ENCODE data around the gene CCDC197.
A peak's percentile ranks its signal among the peaks of the same experiment; 100 is the strongest.

The CCDC197 gene

DNA sequence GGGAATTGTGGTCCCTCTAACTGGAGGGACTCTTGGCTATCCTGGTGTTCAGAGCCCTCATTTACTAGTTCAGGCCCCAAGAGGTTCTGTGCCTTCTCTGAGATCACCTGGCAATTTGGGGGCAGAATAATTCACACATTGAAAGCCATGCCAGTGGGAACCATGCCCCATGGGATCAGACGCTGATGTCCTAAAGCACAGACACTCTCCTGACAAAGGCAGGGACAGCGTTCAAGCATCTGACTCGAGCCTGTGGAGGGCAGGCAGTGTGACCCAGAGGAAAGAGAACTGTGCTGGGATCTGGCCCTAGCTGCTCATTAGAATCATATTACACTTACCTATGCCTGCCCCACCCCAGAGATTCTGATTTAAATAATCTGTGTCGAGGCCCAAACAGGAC, 18.4 kb upstream of the CCDC197 start:
- DNase-seq = no peak

DNA sequence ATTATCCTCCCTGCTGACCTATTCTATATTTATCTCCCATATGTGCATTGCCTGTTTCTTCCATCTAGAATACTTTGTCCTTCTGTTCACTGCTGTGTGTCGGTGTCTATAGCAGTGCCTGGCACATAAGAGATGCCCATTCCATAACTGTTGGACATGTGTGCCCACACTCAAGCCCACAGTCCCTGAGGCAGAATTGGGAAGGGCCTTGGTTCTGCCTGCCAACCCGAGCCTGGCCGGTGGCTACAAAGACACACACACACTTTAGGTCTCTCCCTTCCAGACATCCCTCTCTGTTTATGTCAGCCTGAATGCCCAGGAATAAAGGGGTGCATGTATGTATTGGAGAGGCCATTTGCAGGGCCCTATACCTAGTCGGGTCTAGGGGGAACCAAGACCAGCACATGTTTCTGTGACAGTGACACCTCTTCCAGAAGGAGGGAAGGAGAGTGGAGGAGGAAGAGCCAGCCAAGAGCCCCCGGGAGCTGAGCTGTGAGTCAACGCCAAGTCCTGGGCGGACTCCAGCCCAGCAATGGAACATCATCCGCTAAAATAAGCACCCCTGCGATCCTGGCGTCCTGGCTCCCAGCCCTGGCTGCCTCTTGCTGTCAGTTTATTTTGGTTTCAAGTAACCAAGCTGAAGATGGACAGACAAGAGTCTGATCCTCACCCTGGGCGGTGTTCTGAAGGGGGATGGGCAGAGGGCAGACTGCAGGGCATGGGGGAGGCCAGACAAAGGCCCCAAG, 16.5 kb upstream of the CCDC197 start:
- no peak for DNase-seq

DNA sequence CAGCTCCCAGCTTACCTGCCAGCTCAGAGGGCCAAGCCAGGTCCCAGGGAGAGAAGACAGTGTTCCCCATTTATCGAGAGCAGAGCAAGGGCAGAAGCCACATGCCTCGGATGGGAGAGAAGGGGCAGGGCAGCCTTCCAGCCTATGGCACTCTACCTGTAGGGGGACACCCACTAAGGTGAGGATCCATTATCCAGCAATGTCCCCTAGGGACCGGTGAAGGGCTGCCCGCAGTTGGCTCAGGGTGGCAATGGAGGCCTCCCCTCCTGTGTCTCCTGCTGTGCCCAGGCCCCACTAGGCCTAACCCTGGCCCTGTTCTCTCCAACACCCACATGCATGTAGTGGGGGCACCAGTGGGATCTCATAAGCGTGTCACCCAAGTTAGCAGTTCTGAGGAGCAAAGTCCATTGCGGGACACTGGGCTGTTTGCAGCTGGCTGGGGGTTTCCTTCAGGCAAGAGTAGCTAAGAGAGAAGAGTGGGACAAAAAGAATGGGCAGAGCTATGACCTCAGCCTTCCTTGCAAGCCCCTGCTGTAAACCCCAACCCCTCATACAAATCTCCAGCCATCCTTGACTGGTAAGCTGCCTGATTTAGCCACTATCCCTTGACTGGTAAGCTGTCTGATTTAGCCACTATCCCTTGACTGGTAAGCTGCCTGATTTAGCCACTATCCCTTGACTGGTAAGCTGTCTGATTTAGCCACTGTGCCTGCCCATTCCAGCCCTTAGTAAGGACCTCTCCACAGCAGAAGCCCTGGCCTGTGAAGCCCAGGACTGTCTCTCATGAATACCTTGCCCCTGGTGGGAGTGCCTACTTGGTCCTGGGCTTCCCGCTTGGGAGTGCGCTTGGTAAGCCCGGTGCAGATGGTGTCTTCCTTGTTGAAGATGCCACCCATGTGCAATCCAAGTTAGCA, 15.5 kb upstream of the CCDC197 start:
- peak; percentile 51 for DNase-seq

DNA sequence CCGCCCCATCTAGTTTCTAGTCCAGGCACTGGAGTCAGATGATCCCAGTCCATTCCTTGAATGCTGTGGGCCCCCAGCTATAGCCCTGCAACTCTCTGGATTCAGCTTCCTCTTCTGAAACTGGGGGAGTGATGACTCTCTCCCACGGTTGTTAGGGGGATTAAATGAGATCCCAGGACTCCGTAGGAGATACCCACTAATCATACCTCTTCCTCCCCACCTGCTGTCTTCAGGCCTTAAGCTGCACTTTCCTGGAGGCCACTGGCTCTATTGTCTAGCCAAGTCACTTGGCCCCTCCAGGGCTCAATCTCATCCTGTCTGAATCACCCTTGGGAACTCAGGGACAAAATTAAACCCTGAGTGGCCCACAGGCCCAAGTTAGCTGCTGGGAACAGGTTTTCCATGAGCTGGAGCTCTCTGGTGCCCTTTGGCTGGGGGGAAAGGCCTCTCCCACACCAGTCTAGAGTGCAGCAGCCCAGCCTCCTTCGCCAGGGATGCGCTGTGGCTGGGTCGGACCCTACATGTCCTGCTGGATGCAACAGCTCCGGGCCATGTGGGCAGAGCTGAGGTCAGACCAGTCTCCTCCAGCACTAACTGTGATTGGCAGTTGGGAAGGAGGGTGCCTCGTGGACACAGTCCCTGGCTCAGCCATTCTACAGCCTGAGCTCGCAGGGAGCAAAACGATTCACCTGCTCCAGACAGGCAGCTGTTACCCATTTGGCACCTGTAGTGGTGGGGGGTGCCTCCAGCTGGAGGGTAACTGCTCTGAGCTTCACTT, 14.7 kb upstream of the CCDC197 start:
- DNase-seq = peak; percentile 67

DNA sequence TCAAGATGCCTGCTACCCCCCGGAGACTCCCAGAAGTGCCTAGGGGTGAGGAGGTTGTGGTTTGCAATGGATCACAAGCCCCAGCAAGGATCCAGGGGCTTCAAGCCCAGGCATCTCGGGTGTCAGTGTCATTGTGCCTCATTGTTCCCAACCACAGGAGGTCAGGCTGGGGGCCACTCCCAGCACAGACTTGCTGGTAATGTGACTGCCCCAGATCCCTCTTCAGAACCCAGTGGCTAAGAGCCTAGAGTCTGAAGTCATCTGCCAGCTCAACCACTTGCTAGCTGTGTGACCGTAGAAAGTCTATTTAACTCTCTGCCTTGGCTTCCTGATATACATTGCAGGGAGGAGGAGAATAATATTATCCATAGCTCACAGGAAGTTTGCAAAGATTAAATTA, 13.0 kb upstream of the CCDC197 start:
- DNase-seq = no peak

DNA sequence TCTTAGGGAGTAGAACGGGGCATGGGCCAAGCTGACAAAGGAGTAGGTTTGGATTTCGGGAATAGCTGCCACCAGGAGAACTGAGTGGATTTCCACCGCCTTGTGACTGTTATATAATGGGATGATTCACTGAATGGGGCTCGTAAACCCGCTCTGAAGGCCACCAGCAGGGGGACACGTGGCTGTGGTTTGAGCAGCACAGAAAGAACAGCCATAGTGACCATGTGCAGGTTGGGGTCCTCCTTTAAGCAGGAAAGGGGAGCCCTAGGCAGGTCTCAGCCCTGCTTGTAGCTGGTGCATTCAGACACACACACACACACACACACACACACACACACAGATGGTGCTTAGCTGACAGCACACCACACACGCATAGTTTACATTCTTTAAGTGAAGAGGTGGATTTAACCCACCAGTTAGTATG, 12.1 kb upstream of the CCDC197 start:
- DNase-seq = peak; percentile 50

DNA sequence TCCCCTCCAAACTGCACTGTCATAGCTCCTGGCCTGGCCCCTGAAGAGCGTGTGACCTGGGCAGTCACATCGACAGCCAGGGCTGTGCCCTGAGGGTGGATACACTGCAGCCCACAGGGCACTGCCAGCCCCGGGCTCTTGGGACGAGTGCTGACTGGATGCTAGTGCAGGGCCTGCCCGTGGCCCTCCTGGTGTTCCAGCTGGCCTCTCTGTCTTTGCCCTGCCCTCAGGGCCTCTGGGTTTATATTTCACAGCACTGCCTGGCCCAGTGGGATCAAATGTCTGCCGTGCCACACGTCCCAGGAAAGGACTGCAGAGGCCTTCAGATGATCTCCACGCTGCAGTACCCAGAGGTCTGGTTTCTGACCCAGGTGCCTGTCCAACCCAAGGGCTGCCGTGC, 10.1 kb upstream of the CCDC197 start:
- DNase-seq = no peak

DNA sequence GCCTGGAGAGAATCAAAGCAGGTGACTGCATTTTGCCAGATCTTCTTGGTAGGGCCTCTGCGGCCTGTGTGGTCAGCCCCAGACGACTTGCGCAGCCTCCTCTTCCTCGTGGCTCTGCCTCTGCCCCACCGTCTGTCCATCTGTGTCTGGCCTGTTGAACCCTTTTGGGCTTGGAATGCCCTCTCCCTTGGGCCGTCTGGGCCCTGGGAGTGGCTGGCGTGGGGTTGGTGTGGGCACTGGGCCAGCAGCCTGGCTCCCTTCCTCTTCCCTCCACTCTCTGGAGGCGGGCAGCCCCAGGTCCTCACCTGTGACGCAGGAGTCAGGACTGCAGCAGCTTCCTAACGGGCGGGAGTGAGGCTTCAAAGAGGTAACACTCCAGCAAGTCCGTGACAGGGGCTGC, 9.7 kb upstream of the CCDC197 start:
- DNase-seq = no peak

DNA sequence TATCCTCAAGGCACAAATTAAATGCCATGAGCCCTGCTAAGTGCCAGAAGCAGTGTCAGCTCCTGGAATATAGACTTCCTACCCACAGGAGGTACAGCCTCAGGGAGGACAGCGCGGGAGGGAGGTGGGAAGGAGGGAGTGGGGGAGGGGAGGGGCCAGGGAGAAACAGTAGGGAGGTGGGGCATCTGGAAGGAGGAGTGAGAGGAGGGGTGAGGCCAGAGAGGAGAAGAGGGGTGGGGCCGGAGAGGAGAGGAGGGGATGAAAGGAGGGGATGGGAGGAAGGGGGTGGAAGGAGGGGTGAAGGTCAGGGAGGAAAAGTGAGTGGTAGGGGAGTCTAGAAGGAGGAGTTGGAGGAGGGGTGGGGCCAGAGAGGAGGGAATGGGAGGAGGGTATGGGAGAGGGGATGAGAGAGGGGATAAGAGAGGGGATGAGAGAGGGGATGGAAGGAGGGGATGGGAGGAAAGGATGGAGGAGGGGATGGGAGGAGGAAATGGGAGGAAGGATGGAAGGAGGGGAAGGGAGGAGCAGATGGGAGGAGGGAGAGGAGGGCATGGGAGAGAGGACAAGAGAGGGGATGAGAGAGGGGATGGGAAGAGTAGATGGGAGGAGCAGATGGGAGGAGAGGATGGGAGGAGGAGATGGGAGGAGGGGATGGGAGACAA, 9.2 kb upstream of the CCDC197 start:
- DNase-seq = no peak

DNA sequence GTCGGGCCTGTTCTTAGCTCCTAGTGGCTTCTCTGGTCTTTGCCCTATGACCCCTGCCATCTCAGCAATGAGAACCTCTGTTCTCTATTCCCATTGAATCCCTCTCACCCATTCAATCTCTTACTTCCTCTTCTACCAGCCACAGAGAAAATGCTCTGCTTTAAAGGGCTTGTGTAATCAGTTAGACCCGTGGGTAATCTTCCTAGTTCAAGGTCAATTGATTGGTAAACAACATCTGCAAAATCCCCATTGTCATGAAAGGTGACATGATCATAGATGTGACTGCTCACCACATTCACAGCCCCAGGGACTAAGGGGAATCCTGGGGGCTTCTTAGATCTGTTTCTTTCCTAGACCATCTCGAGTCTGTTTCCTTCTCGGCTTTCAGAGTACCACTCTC, 7.2 kb upstream of the CCDC197 start:
- DNase-seq = no peak

DNA sequence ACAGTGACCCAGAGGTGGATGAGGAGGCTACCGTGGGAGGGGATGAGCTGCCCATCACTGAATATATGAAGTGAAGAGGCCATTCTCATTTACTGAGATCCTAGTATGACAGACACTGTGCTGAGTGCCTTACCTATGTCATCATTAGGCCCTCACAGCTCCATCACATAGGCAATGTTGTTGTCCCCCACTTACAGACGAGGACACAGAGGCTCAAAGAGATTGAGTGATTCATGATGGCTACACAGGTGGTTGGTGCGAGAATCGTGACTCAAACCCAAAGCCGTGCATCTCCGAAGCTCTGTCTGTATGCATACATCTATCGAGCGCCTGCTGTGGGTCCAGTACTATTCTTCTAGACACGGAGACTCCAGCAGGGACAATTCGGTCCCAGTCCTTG, 5.9 kb upstream of the CCDC197 start:
- DNase-seq = no peak

DNA sequence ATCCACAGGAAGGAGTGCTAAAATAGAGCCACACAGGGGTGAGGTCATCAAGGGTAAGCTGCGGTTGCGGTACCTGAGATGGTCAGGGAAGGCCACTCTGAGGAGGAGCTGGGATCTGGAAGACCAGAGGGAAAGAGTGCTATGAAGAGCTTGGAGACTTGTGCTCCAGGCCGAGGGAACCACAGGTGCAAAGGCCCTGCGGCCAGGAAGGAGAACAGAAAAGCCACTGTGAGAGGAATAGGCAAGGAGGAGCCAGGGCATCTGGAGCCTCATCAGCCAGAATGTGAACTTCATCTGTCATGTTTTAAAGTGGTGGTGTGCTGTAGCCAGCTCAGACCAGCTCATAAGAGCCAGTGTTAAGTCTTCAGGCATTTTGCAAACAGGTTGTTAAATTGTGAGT, 5.5 kb upstream of the CCDC197 start:
- no peak for DNase-seq

DNA sequence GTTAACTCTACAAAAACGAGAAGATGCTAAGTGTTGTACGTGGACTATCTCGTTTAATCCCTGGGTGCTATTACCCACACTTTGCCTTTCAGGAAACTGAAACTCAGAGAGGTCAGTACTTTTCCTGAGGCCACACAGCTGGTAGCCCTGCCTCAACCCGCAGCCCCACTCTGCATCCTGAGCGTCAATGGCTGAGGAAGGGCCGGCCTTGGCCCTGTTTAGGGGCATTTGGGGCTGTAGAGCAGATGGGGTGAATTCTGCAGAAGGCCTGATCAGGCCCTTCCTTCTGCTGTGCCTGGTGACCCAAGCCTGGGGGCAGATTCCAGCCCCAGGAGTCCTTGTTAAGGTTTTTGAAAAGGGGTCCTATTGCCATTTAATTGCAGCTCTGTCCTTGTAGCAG, 3.7 kb upstream of the CCDC197 start:
- no peak for DNase-seq

DNA sequence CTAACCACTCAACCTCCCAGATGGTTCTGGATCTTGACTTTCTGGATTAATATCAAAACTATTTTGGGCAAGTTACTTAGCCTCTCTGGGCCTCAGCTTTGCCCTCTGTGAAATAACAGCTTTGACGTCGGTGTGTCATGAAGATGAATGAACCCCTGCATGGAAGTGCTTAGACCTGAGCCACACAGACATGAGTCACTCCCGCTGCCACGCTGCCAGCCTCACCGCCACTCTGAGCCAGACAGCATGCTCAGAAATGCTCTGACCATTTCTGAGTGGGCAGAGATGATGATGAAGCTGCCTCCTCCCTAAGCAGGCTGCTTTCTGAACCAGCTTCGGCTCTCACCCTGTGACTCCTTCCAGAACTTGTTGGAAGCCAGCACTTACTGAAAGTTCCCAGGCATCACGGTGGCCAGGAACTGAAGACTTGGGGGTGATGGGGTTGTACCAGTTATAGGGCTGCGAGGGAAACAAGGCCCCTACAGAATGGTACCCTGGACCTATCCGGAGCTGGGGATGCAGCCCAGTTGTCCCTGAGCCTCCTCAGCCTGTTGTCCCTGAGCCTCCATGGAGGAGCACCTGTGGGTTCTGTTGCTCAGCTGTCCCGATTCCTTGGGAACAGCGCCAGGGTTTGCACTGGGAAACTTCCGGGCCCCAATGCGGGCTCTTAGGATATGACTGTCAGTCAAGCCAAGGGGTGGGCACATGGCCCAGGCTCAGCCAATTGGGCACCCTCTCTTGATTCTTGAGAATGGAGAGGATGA, 2.0 kb upstream of the CCDC197 start:
- no peak for DNase-seq

DNA sequence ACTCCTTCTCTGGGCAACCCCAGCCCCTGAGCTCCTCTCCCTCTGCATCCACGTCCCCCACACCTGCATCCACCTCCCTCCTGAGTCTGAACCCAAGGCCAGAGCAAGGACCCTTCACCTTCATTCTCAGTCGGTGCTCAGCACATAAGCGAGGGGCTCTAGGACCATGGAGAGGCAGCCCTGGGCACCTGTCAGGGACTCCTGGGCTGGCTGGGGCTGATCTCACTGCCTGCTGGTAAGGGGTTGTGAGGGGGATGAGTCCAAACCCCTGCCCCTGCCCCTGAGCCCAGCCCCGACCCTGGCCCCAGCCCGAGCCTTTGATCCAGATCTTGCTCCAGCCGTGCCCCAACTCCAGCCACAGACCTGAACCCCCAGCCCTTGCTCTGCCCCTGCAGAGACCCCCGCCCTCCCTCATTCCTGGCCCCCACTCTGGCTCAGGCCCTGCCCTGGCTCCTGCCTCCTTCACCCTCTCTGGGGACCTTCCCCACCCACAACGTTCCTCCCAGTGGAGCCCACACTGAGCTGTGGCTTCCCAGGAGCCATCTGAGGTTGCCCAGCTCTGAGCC, 888 bp upstream of the CCDC197 start:
- DNase-seq = no peak

DNA sequence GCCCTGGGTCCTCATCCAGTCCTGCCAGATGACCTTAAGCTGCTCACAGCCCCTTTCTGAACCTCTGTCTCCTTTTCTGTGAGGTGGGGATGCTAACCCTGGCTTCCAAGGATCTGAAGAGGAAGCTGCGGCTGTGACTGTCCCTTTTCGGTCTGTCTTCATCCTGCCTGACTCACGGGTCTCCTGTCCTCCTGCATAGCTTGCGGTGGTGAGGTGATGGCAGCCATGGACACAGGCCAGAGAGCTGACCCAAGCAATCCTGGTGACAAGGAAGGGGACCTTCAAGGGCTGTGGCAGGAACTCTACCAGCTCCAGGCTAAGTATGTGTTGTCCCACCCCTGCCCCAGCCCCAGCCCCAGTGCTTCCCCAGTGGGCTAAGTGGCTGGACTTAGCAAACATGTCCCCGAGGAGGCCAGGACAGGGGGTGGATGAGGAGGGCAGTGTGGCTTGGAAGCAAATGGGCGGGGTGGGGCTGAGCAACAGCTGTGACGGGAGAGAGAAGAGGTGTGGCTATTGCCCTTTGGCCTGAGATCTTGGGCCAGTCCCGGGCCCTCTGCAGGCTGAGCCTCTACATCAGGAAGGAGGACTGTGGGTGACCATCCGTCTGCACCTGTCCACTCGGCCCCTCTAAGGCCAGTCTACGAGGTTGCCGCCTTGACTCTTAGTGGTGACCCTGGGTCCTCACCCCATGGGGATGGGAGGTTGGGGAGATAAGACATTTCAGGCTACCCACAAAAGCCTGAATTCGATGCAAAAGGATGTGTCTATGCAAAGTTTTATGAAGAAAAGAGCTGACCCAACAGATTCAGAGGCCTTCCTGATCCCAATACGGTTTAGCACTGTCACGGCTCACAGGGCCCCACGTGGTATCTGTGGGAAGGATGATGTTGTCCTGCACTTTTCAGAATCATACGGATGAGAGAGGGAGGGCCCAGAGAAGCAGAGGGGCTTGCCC, 1.1 kb downstream of the CCDC197 start:
- no peak for DNase-seq

DNA sequence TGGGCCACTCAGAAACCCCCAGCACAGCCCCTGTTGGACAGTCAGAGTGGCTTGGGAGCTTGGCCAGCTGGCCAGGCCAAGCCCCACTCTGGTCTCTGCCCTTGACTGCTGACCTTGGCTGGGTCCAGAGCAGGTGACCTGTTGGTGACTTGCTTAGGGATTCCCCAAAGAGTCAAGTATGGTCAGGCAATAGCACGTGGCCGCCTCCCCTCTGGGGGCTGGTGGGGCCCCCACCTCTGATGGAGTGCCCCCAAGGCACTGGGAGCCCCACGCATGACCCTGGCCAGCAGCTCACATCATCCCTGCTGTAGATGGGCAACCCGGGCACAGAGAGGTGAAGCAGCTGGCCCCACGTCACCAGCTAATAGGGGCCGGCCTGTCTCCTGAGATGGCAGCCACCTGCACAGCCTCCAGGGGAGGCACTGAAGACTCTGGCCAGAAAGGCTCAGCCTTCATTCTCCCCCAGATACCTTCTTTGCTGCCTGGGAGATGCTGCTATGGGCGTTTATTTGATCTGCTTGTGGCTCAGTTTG, 1.8 kb downstream of the CCDC197 start:
- DNase-seq = no peak

DNA sequence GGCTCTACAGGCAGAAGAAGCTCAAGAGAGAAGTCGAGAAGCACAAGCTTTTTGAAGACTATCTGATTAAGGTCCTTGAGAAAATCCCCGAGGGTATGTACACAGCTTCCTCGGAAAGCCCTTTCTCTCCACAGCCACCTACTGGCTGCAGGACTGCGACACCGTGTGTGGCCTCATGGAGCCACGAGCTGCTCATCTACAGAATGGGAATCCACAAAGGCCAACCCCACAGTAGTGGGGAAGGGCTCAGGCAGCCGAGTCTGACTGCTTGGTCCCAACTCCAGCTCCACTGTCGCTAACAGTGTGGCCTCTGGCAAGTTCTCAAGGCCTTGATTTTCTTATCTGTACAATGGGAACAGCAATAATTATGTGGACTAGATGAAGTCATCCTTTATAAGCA, 2.5 kb downstream of the CCDC197 start:
- DNase-seq = peak; percentile 43

DNA sequence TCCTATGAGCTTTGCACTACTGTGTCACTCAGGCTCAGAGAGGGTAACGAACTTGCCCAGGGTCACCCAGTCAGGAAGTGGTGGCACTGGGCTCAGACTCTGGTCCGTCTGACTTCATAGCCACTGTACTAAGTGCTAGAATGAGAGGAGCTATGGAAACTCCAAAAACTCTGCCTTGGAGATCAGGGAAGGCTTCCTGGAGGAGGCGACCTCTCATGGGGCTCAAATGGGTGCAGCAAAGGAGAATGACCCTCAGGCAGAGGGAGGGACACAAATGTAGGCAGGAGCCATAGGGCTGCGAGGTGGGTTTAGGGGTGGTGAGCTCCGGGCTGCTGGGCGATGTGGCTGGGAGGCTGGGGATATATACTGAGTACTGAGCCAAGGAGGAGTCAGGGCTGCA, 3.2 kb downstream of the CCDC197 start:
- DNase-seq = no peak

DNA sequence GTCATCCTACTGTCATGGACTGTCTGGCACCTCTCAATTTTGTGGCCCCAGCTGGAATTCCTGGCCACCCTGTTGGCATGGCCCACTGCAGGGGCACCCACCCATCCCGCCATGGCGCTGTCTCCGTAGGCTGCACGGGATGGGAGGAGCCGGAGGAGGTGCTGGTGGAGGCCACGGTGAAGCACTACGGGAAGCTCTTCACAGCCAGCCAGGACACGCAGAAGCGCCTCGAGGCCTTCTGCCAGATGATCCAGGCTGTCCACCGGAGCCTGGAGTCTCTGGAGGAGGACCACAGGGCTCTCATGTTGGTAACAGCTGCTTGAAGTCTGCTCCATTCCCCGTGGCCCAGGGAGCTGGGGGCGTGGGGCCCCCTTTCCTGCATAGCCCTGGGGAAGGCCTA, 3.9 kb downstream of the CCDC197 start:
- DNase-seq = no peak

Data from NCI-H82 (cell line).